Stimulated activated CD4-positive, alpha-beta T cell treated with anti-CD3 and anti-CD28 coated beads, Interleukin-12 subunit alpha, Interleukin-12 subunit beta, amount 100 ng/mL, for 48 hours (primary cell): ENCODE measurements around the gene SDK2.

Experiments used
- DNase-seq, 3 donors: peaks; one replicate each; pipeline ENCODE4 v3.0.0-alpha.2; 2020; ENCODE audit warnings: low read depth in 2 of 3, low spot score in 1 of 3

Gene SDK2

GRCh38 chr17:73644145-73645049 is at the start of gene SDK2:
Gene SDK2, minus strand, starts transcription at chr17:73644445. Its CDS starts 357 bp downstream, at chr17:73644088.
- no peak for DNase-seq

GRCh38 chr17:73693071-73693470 is 48.8 kb upstream of the SDK2 start:
- DNase-seq, result no peak

GRCh38 chr17:73691321-73691766 is 47.1 kb upstream of the SDK2 start:
- DNase-seq, result no peak

GRCh38 chr17:73690676-73691075 is 46.4 kb upstream of the SDK2 start:
- no peak for DNase-seq

- DNase-seq, result no peak
Observed at GRCh38 chr17:73689596-73690275, 45.5 kb upstream of the SDK2 start.

- DNase-seq, result no peak
Observed at GRCh38 chr17:73686961-73687360, 42.7 kb upstream of the SDK2 start.

- no peak for DNase-seq
Observed at GRCh38 chr17:73686126-73686525, 41.9 kb upstream of the SDK2 start.

- no peak for DNase-seq
Observed at GRCh38 chr17:73684183-73684582, 39.9 kb upstream of the SDK2 start.

GRCh38 chr17:73683771-73684170 is 39.5 kb upstream of the SDK2 start:
- no peak for DNase-seq

GRCh38 chr17:73681946-73682345 is 37.7 kb upstream of the SDK2 start:
- DNase-seq, result no peak

GRCh38 chr17:73679476-73679875 is 35.2 kb upstream of the SDK2 start:
- no peak for DNase-seq

- DNase-seq, result no peak
Observed at GRCh38 chr17:73678999-73679398, 34.8 kb upstream of the SDK2 start.

- no peak for DNase-seq
Observed at GRCh38 chr17:73669771-73670170, 25.5 kb upstream of the SDK2 start.

- no peak for DNase-seq
Observed at GRCh38 chr17:73667181-73667959, 23.1 kb upstream of the SDK2 start.

GRCh38 chr17:73663614-73664013 is 19.4 kb upstream of the SDK2 start:
- no peak for DNase-seq

- DNase-seq, result no peak
Observed at GRCh38 chr17:73660366-73660765, 16.1 kb upstream of the SDK2 start.

- no peak for DNase-seq
Observed at GRCh38 chr17:73658821-73659515, 14.7 kb upstream of the SDK2 start.

- DNase-seq, result no peak
Observed at GRCh38 chr17:73657473-73658116, 13.3 kb upstream of the SDK2 start.

GRCh38 chr17:73654241-73654640 is 10.0 kb upstream of the SDK2 start:
- DNase-seq, result no peak

GRCh38 chr17:73653810-73654209 is 9.6 kb upstream of the SDK2 start:
- no peak for DNase-seq
